SK-N-SH (cell line): Measurements from ENCODE around the gene OR1K1. TPM values are rescaled to one million over a fixed set of nuclear protein-coding genes. Genes with fewer than 3 reads are reported as not detected.

Source experiments
- CTCF ChIA-PET: fragments of 300-600, 350-600 bp; formaldehyde crosslinking; extraction: SDS; loops from one replicate; lab custom pipeline; 2021; lab: Yijun Ruan, JAX
- POLR2A ChIA-PET: fragments of 350-600 bp; sonication (Branson Sonifier 250); formaldehyde crosslinking; extraction: SDS; loops from one replicate; lab custom pipeline; 2020; ENCODE audit warnings: antibody characterized with exemption, inconsistent platforms; lab: Yijun Ruan, JAX
- DNase-seq: peaks from one replicate; pipeline ENCODE4 v3.0.0; 2012
- H2AFZ ChIP-seq: fragments of 200-600 bp; sonication (generic); 2 replicates; pipeline ENCODE4 v1.8.1; 2016; ENCODE audit warnings: antibody characterized with exemption, mild to moderate bottlenecking, low read depth
- H3F3A ChIP-seq: fragments of 200-600 bp; sonication (generic); replicated peaks from 2 replicates; pipeline ENCODE3; 2016; ENCODE audit warnings: antibody characterized with exemption, mild to moderate bottlenecking; ENCODE audit not compliant: insufficient read depth
- H3K27ac ChIP-seq, 2 experiments: fragments of 200-500 bp in 1 of 2; fragments of 200-600 bp in 1 of 2; sonication (Bioruptor generic) in 1 of 2; sonication (generic), shearing (Covaris generic) in 1 of 2; 2 replicates each; pipeline versions ENCODE4 v1.5.1 to v1.6.1; 2014 to 2016; ENCODE audit warnings: low read depth in 2 of 2, inconsistent platforms in 1 of 2, low read length in 1 of 2, mild to moderate bottlenecking in 1 of 2, mixed read lengths in 1 of 2
- H3K27me3 ChIP-seq: fragments of 200-600 bp; sonication (generic), shearing (Covaris generic); 2 replicates; pipeline ENCODE4 v1.6.1; 2016; ENCODE audit warnings: mixed run types; ENCODE audit not compliant: insufficient read depth
- H3K36me3 ChIP-seq, 2 experiments: fragments of 200-500 bp in 1 of 2; fragments of 200-600 bp in 1 of 2; sonication (Bioruptor generic) in 1 of 2; sonication (generic) in 1 of 2; replicated peaks in 1 of 2; 2 replicates each; pipeline versions ENCODE3 to v1.5.1; 2014 to 2016; ENCODE audit warnings: low read length in 1 of 2, mild to moderate bottlenecking in 1 of 2; ENCODE audit not compliant: insufficient read depth in 2 of 2, control insufficient read depth in 1 of 2
- H3K4me1 ChIP-seq, 2 experiments: fragments of 200-500 bp in 1 of 2; fragments of 200-600 bp in 1 of 2; sonication (Bioruptor generic) in 1 of 2; sonication (generic), shearing (Covaris generic) in 1 of 2; 2 replicates each; pipeline versions ENCODE4 v1.5.1 to v1.6.1; 2014 to 2016; ENCODE audit warnings: low read depth in 1 of 2, low read length in 1 of 2, mixed run types in 1 of 2; ENCODE audit not compliant: insufficient read depth in 2 of 2, control insufficient read depth in 1 of 2
- H3K4me2 ChIP-seq: fragments of 200-600 bp; sonication (generic), shearing (Covaris generic); 2 replicates; pipeline ENCODE4 v1.6.1; 2017; ENCODE audit warnings: mixed run types
- H3K4me3 ChIP-seq, 2 experiments: fragments of 200-500 bp in 1 of 2; fragments of 200-600 bp in 1 of 2; sonication (Bioruptor generic) in 1 of 2; sonication (generic), shearing (Covaris generic) in 1 of 2; 2 replicates each; pipeline versions ENCODE4 v1.5.1 to v1.8.1; 2014 to 2016; ENCODE audit warnings: low read depth in 2 of 2, inconsistent platforms in 1 of 2, low read length in 1 of 2, mild to moderate bottlenecking in 1 of 2, mixed read lengths in 1 of 2, moderate library complexity in 1 of 2
- H3K79me2 ChIP-seq: fragments of 200-600 bp; sonication (generic); 2 replicates; pipeline ENCODE4 v1.8.1; 2017; ENCODE audit warnings: mild to moderate bottlenecking; ENCODE audit not compliant: insufficient read depth
- H3K9ac ChIP-seq: fragments of 200-600 bp; sonication (generic); 2 replicates; pipeline ENCODE4 v1.6.1; 2017; ENCODE audit warnings: mixed run types
- H3K9me2 ChIP-seq: fragments of 200-600 bp; sonication (generic); 2 replicates; pipeline ENCODE4 v1.6.1; 2017; ENCODE audit warnings: mixed run types
- H3K9me3 ChIP-seq: fragments of 200-600 bp; sonication (generic); 2 replicates; pipeline ENCODE4 v1.6.1; 2017; ENCODE audit warnings: mixed run types, mild to moderate bottlenecking, moderate library complexity
- H4K20me1 ChIP-seq: fragments of 200-600 bp; sonication (generic); 2 replicates; pipeline ENCODE4 v1.6.1; 2017; ENCODE audit warnings: mild to moderate bottlenecking, mixed run types; ENCODE audit not compliant: insufficient read depth
- EP300 ChIP-seq, 2 experiments: IDR thresholded peaks; 2 replicates each; pipeline versions ENCODE4 v1.4.0 to v1.6.1; 2012; ENCODE audit warnings: borderline replicate concordance in 1 of 2, low read depth in 1 of 2, low read length in 1 of 2
- EZH2phosphoT487 ChIP-seq: fragments of 200-600 bp; sonication (generic); IDR thresholded peaks from 2 replicates; pipeline ENCODE4 v1.6.1; 2017; ENCODE audit warnings: low read depth, mixed run types, mild to moderate bottlenecking, antibody characterized with exemption, moderate library complexity, borderline replicate concordance
- FOSL2 ChIP-seq: IDR thresholded peaks from 2 replicates; pipeline ENCODE4 v1.4.0; 2012; ENCODE audit warnings: low read depth, mild to moderate bottlenecking, moderate library complexity, borderline replicate concordance
- FOXJ3 ChIP-seq: sonication (generic); formaldehyde crosslinking; IDR thresholded peaks from 2 replicates; pipeline ENCODE4 v1.5.1; 2020; ENCODE audit warnings: mild to moderate bottlenecking, missing genetic modification reagents
- JUND ChIP-seq: IDR thresholded peaks from 2 replicates; pipeline ENCODE4 v1.4.0; 2012
- NFIC ChIP-seq: IDR thresholded peaks from 2 replicates; pipeline ENCODE4 v1.4.0; 2012; ENCODE audit warnings: borderline replicate concordance
- POLR2AphosphoS5 ChIP-seq: IDR thresholded peaks from 2 replicates; pipeline ENCODE4 v1.6.1; 2012; ENCODE audit warnings: low read depth, low read length
- RAD21 ChIP-seq: IDR thresholded peaks from 2 replicates; pipeline ENCODE4 v1.6.1; 2012; ENCODE audit warnings: mild to moderate bottlenecking, low read length
- SMC3 ChIP-seq: IDR thresholded peaks from 2 replicates; pipeline ENCODE4 v1.6.1; 2012; ENCODE audit warnings: low read depth, low read length, improper control_type of control experiment
- TAF1 ChIP-seq: IDR thresholded peaks from 2 replicates; pipeline ENCODE4 v1.6.1; 2012; ENCODE audit warnings: low read depth, mild to moderate bottlenecking, low read length, moderate library complexity, borderline replicate concordance
- TCF12 ChIP-seq: IDR thresholded peaks from 2 replicates; pipeline ENCODE4 v1.4.0; 2012
- YY1 ChIP-seq: IDR thresholded peaks from 2 replicates; pipeline ENCODE4 v1.4.0; 2012; ENCODE audit warnings: low read depth, mild to moderate bottlenecking
- WGBS: methylation state at CpG from one replicate; pipeline ENCODE4 v1.1.6; 2017; ENCODE audit warnings: low lambda C conversion rate; 5-methylcytosine and 5-hydroxymethylcytosine counted together
- polyA plus RNA-seq, 3 experiments: library from polyadenylated mRNA; depleted of rRNA; stranded (reverse); fragments of >200 nt; gene quantifications; 2 replicates each; pipeline ENCODE4 v1.2.3, GENCODE V29; 2012
- TF ChIP-seq, protein P1 (sequence below): IDR thresholded peaks from 2 replicates; pipeline ENCODE4 v1.4.0; 2012; ENCODE audit warnings: low read depth
- TF ChIP-seq, protein P2 (sequence below): fragments of 200-600 bp; sonication (generic); IDR thresholded peaks from 2 replicates; pipeline ENCODE4 v1.6.1; 2017; ENCODE audit warnings: antibody characterized with exemption, mild to moderate bottlenecking, moderate library complexity
- TF ChIP-seq, protein P3 (sequence below): fragments of 150-350 bp; IDR thresholded peaks from 2 replicates; pipeline ENCODE4 v1.6.1; 2016; ENCODE audit warnings: mild to moderate bottlenecking, low read depth, low read length
- TF ChIP-seq, protein P4 (sequence below): IDR thresholded peaks from 2 replicates; pipeline ENCODE4 v1.6.1; 2012; ENCODE audit warnings: mild to moderate bottlenecking, low read depth, low read length, moderate library complexity

Gene OR1K1
- polyA plus RNA-seq, 1 of the 3 experiments (the other 2 are of a cell fraction), result not detected

DNA sequence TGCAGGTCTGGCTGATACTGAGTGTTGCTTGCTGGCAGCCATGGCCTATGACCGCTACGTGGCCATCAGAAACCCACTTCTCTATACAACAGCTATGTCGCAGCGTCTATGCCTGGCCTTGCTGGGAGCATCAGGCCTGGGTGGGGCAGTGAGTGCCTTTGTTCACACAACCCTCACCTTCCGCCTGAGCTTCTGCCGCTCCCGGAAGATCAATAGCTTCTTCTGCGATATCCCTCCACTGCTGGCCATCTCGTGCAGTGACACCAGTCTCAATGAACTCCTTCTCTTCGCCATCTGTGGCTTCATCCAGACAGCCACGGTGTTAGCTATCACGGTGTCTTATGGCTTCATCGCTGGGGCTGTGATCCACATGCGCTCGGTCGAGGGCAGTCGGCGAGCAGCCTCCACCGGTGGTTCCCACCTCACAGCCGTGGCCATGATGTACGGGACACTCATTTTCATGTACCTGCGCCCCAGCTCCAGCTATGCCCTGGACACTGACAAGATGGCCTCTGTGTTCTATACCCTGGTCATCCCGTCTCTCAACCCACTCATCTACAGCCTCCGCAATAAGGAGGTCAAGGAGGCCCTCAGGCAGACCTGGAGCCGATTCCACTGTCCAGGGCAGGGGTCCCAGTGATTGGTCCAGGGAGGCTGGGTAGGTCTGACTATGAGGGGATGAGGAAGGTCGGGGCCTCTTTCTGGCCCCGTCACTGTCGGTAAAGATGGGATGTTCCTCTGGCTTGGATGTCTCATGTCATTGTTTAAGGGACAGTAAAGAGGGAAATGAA lies 10.5 kb upstream of the OR1K1 start:
- no peak for TF ChIP-seq FOXJ3 (CRISPR knock-in tag)
- no peak for TF ChIP-seq POLR2AphosphoS5
- no peak for TF ChIP-seq EZH2phosphoT487
- TF ChIP-seq, protein P1, sequence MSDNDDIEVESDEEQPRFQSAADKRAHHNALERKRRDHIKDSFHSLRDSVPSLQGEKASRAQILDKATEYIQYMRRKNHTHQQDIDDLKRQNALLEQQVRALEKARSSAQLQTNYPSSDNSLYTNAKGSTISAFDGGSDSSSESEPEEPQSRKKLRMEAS, result no peak
- TF ChIP-seq FOSL2, result no peak
- TF ChIP-seq, protein P2, sequence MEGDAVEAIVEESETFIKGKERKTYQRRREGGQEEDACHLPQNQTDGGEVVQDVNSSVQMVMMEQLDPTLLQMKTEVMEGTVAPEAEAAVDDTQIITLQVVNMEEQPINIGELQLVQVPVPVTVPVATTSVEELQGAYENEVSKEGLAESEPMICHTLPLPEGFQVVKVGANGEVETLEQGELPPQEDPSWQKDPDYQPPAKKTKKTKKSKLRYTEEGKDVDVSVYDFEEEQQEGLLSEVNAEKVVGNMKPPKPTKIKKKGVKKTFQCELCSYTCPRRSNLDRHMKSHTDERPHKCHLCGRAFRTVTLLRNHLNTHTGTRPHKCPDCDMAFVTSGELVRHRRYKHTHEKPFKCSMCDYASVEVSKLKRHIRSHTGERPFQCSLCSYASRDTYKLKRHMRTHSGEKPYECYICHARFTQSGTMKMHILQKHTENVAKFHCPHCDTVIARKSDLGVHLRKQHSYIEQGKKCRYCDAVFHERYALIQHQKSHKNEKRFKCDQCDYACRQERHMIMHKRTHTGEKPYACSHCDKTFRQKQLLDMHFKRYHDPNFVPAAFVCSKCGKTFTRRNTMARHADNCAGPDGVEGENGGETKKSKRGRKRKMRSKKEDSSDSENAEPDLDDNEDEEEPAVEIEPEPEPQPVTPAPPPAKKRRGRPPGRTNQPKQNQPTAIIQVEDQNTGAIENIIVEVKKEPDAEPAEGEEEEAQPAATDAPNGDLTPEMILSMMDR, result no peak
- no peak for TF ChIP-seq JUND
- no peak for TF ChIP-seq RAD21
- no peak for TF ChIP-seq NFIC
- TF ChIP-seq, protein P3, sequence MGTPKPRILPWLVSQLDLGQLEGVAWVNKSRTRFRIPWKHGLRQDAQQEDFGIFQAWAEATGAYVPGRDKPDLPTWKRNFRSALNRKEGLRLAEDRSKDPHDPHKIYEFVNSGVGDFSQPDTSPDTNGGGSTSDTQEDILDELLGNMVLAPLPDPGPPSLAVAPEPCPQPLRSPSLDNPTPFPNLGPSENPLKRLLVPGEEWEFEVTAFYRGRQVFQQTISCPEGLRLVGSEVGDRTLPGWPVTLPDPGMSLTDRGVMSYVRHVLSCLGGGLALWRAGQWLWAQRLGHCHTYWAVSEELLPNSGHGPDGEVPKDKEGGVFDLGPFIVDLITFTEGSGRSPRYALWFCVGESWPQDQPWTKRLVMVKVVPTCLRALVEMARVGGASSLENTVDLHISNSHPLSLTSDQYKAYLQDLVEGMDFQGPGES, result no peak
- TF ChIP-seq SMC3, result no peak
- TF ChIP-seq EP300 (IDR thresholded peaks at IDR 0.05; ENCODE audit: borderline replicate concordance in 1 of 2, low read depth in 1 of 2, low read length in 1 of 2), result no peak
- TF ChIP-seq, protein P4, sequence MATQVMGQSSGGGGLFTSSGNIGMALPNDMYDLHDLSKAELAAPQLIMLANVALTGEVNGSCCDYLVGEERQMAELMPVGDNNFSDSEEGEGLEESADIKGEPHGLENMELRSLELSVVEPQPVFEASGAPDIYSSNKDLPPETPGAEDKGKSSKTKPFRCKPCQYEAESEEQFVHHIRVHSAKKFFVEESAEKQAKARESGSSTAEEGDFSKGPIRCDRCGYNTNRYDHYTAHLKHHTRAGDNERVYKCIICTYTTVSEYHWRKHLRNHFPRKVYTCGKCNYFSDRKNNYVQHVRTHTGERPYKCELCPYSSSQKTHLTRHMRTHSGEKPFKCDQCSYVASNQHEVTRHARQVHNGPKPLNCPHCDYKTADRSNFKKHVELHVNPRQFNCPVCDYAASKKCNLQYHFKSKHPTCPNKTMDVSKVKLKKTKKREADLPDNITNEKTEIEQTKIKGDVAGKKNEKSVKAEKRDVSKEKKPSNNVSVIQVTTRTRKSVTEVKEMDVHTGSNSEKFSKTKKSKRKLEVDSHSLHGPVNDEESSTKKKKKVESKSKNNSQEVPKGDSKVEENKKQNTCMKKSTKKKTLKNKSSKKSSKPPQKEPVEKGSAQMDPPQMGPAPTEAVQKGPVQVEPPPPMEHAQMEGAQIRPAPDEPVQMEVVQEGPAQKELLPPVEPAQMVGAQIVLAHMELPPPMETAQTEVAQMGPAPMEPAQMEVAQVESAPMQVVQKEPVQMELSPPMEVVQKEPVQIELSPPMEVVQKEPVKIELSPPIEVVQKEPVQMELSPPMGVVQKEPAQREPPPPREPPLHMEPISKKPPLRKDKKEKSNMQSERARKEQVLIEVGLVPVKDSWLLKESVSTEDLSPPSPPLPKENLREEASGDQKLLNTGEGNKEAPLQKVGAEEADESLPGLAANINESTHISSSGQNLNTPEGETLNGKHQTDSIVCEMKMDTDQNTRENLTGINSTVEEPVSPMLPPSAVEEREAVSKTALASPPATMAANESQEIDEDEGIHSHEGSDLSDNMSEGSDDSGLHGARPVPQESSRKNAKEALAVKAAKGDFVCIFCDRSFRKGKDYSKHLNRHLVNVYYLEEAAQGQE, result no peak
- TF ChIP-seq TAF1, result no peak
- TF ChIP-seq YY1, result no peak
- no peak for TF ChIP-seq TCF12
- TF ChIP-seq, all 33 proteins: peak for 0
- Histone ChIP-seq H3K9me3 (no peaks in the 10 kb centered on the region), H3K4me1 (no peaks in the 10 kb centered on the region), H3K9me2 (no peaks in the 10 kb centered on the region), H3K79me2 (no peaks in the 10 kb centered on the region), H3K27ac (no peak overlapping the region), H3K9ac (no peak overlapping the region), H3K36me3 (no peaks in the 10 kb centered on the region), H3K4me2 (no peak overlapping the region), H4K20me1 (no peaks in the 10 kb centered on the region), H3F3A (no peaks in the 10 kb centered on the region), H3K4me3 (no peak overlapping the region), H2AFZ (no peak overlapping the region), H3K27me3 (no peaks in the 10 kb centered on the region; the same call in 1 of the 2 replicates)
- no peak for DNase-seq
- 74% methylated on average over 26 of the region's 28 CpGs for WGBS
- ChIA-PET POLR2A (no interaction called here), CTCF (interaction anchor here (0.6 kb wide), 1 partner anchor 22 kb away, joined by 3 read pairs; no protein-coding TSS in a partner anchor)
